ENCODE results near the gene H1-8.

Gene H1-8

GRCh38 chr3:129556890-129557547, 14.0 kb downstream of the H1-8 start (continued):
- TF ChIP-seq ZNF280D (tag by site-specific recombination; IDR thresholded peaks at IDR 0.05): no peak
- TF ChIP-seq ZNF600 (tag by site-specific recombination; IDR thresholded peaks at IDR 0.05): no peak
- TF ChIP-seq ZBTB10 (tag by site-specific recombination; IDR thresholded peaks at IDR 0.05): no peak
- TF ChIP-seq ZNF350 (tag by site-specific recombination; IDR thresholded peaks at IDR 0.05): no peak

GRCh38 chr3:129557548-129557894, 14.5 kb downstream of the H1-8 start:
- TF ChIP-seq ZNF529 (tag by site-specific recombination; IDR thresholded peaks at IDR 0.05; ENCODE audit: insufficient replicate concordance) (no peak), ZBTB17 (tag by site-specific recombination; IDR thresholded peaks at IDR 0.05) (no peak)
- Histone ChIP-seq H3K9me3 (ENCODE audit: control insufficient read depth, insufficient read depth, low read depth, low read length) (no peaks in the 10 kb centered on the region), H3K27ac (ENCODE audit: extremely low read depth, low read depth, low read length) (no peak overlapping the region), H3K4me1 (ENCODE audit: control insufficient read depth, insufficient read depth, low read length) (no peaks in the 10 kb centered on the region), H3K4me3 (ENCODE audit: low read depth, low read length) (no peak overlapping the region), H3K36me3 (ENCODE audit: control insufficient read depth in 2 of 2, insufficient read depth in 1 of 2, low read length in 2 of 2) (peaks cover 0 to 44% of the 10 kb centered on the region in 2 experiments; a peak in 2 of 3 replicates)
- CTCF ChIA-PET: no interaction called here
- POLR2A ChIA-PET: no interaction called here

- Histone ChIP-seq H3K36me3 (ENCODE audit: control insufficient read depth in 2 of 2, insufficient read depth in 1 of 2, low read length in 2 of 2) (peaks cover 0 to 51% of the 10 kb centered on the region in 2 experiments; a peak in 2 of 3 replicates), H3K9me3 (ENCODE audit: control insufficient read depth, insufficient read depth, low read depth, low read length) (no peaks in the 10 kb centered on the region), H3K4me3 (ENCODE audit: low read depth, low read length) (no peak overlapping the region), H3K4me1 (ENCODE audit: control insufficient read depth, insufficient read depth, low read length) (no peaks in the 10 kb centered on the region), H3K27ac (ENCODE audit: extremely low read depth, low read depth, low read length) (no peak overlapping the region)
- ChIA-PET CTCF (interaction anchor here (0.5 kb wide), 1 partner anchor 52 kb away, joined by 3 read pairs; no protein-coding TSS in a partner anchor), POLR2A (no interaction called here)
- TF ChIP-seq ZBTB7A (tag by site-specific recombination; IDR thresholded peaks at IDR 0.05; ENCODE audit: low read depth) (no peak), ZBTB49 (tag by site-specific recombination; IDR thresholded peaks at IDR 0.05; ENCODE audit: low read depth) (no peak), ZNF394 (tag by site-specific recombination; IDR thresholded peaks at IDR 0.05; ENCODE audit: borderline replicate concordance) (no peak), KLF17 (tag by site-specific recombination; IDR thresholded peaks at IDR 0.05) (no peak), ZNF335 (tag by site-specific recombination; conservative IDR thresholded peaks at IDR 0.05) (no peak), SETDB1 (IDR thresholded peaks at IDR 0.05; ENCODE audit: insufficient read length, low read length) (no peak), ZNF530 (tag by site-specific recombination; IDR thresholded peaks at IDR 0.05; ENCODE audit: low read depth) (no peak), ZNF391 (tag by site-specific recombination; IDR thresholded peaks at IDR 0.05; ENCODE audit: borderline replicate concordance, low read depth) (no peak), ZNF792 (tag by site-specific recombination; IDR thresholded peaks at IDR 0.05) (no peak), ZNF558 (tag by site-specific recombination; IDR thresholded peaks at IDR 0.05) (no peak), ZNF571 (tag by site-specific recombination; IDR thresholded peaks at IDR 0.05) (no peak), ZNF549 (tag by site-specific recombination; IDR thresholded peaks at IDR 0.05) (no peak), GLIS1 (tag by site-specific recombination; IDR thresholded peaks at IDR 0.05) (no peak), PATZ1 (tag by site-specific recombination; IDR thresholded peaks at IDR 0.05) (no peak), YY1 (tag by site-specific recombination; IDR thresholded peaks at IDR 0.05) (no peak)
Observed at GRCh38 chr3:129558081-129558771, 15.3 kb downstream of the H1-8 start.
